Islet of Langerhans (tissue), 1 donor: ENCODE measurements around the gene PCNX2.
A peak's percentile ranks its signal among the peaks of the same experiment; 100 is the strongest.

ENCODE experiments used
- FAIRE-seq: peaks from one replicate; lab custom pipeline; 2011; peaks lifted over from hg19 to GRCh38; lab: Jason Lieb, UNC

Gene PCNX2

GRCh38 chr1:233315718-233316301, 20.3 kb upstream of the PCNX2 start:
- FAIRE-seq = no peak

DNA sequence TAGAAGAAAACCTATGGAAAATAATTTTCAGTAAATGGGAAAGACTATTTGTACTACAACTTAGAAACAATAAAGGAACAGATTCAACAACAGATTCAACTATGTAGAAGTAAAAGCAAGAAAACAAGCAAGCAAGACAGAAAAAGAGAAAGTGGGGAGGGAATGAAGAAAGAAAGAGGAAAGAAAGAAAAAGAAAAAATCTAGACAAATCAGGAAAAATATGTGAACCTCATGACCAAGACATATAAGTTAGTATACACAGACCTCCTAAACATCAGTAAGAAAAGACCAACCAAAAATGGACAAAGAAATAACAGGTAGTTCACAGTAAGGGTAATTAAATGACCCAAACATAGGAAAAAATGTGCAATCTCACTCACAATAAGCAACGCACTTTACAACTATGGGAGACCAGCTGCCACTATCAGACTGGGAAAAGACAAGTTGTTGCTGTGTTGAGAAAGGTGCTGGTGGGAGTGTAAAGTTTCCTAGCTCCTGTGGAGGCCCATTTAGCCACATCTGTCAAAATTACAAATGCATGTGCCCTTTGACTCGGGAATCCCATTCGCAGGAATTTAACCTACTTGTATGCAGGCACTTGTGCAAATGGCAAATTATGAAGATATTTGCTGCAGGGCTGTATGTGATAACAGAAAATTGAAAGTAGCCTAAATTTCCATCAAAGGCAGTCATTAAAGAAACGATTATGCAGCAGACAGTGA, 18.1 kb upstream of the PCNX2 start:
- FAIRE-seq = no peak

GRCh38 chr1:233304489-233305102, 9.1 kb upstream of the PCNX2 start:
- peak; percentile 99 for FAIRE-seq

DNA sequence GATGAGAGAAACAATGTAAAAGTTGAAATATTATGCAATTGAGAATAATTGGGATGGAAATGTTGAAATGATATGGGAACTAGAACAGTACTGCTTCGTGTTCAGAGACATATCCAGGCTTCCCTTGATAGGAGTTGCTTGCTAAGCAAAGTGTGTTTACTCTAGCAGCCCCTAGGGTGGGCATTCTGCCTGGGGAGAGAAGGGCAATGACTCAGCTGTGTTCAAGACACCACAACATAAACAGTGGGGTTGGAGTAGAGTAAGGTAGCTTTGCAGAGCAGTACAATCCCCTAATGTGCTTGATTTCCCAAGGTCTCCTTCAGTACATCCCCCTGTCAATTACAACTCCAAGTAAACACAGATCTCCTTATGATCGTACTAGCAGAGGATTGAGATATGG, 4.8 kb upstream of the PCNX2 start:
- no peak for FAIRE-seq

GRCh38 chr1:233299450-233299849, 3.9 kb upstream of the PCNX2 start:
- FAIRE-seq = no peak

- FAIRE-seq = no peak
Measured at GRCh38 chr1:233295975-233296322, 424 bp upstream of the PCNX2 start.

DNA sequence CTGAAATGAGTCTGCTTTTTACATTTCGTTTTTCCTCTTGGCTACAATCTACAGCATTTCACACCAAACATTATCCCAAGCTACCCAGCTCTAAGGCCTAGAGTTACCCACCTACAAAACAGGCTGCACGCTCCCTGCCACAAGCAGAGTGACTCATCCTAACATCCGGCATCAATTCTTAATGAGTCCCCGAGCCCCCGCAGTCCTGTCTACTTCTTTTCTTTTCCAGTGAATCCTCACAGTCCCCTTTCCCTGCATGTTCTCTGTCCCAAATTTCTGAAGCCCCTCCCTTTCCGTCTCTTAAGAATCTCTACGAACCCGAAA, 650 bp downstream of the PCNX2 start:
- no peak for FAIRE-seq

- FAIRE-seq = no peak
Measured at GRCh38 chr1:233293556-233294446, 1.7 kb downstream of the PCNX2 start.

- FAIRE-seq = no peak
Measured at GRCh38 chr1:233290396-233291034, 5.0 kb downstream of the PCNX2 start.

- no peak for FAIRE-seq
Measured at GRCh38 chr1:233289676-233290075, 5.8 kb downstream of the PCNX2 start.

DNA sequence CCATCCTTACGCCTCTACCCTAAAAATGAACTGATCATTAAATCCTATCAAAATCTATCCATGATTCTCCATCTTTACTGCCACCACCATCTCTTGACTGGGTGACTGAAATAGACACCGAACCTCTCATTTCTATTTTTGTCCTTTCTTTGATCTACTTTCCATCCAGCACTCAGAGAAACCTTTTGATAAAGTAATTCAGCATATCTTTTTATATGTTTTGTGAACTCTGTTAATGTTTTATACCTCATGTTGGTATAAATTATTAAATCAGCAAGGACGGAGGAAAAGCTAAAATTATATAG, 13.0 kb downstream of the PCNX2 start:
- FAIRE-seq = no peak

DNA sequence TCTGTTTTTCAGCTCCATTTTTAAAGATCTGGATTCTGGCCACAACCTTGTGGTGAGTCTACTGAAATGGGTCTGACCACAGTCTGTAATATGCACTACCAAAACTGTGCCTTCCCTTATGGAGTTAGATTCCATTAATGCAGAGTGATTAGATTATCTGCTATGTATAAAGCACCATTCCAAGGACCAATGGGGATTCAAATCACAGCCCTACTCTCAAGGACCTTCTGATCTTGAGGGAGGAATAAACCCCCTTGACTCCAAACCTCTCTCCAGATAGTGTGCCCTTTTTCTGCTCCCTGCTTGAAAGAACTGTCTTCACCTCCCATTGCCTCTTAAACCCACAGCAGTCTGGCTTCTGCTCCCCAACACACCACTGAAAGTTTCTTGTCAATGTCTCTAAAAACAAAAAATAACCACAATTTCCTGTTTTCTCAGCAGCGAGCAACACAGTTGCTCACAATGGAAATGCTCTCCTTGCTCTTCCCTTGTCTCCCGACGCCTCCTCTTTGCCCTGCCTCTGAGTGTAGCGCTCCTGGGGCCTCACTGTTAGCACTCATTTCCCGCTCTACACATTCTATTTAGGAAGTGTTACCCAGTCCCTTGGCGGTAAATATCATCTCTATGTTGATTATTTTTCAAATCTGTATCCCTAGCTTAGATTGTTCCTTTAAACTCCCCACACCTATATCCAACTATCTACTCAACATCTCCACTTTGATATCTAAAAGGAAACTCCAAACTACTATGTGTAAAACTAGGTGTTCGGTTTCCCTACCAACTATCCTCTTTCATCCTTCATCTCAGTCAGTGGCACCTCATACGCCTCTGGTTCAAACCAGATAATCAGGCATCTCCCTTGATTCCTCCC, 13.6 kb downstream of the PCNX2 start:
- no peak for FAIRE-seq

DNA sequence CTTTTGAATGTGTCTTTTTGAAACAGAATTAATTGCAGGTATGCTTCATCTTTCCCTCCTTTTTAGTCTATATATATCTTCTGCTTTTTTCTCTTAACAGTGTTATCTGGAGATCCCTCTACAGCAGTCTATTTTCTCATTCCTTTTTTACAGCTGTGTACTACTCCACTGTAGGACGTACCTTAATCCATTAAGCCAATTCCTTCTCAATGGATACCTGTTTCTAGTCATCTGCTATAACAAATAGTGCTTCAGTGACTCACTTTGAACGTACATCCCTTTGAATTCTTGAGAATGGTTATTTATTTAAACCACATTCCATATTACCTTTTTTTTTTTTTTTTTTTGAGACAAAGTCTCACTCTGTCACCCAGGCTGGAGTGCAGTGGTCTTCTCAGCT, 15.6 kb downstream of the PCNX2 start:
- FAIRE-seq = no peak

DNA sequence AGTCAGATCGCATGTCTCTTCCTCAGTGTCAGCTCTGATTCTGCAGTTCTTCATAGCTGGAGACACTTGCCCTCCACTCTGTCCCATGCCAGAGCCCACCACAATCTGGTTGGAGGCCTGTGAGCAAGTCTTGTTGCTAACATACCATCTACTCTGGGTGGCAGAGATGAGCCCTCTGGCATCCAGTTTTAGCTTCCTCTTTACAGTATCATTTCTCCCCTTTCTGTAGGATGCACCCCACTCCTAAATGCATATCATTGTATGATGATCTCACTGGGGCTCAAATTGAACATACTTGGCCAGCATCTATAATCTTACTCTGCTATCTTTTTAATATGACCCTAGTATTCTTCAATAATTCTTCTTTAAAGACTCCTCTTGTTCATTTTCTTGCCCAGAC, 16.9 kb downstream of the PCNX2 start:
- no peak for FAIRE-seq

GRCh38 chr1:233277637-233278606, 17.6 kb downstream of the PCNX2 start:
- FAIRE-seq = no peak

GRCh38 chr1:233269656-233270055, 25.9 kb downstream of the PCNX2 start:
- FAIRE-seq = no peak

- no peak for FAIRE-seq
Measured at GRCh38 chr1:233268389-233269022, 27.0 kb downstream of the PCNX2 start.

DNA sequence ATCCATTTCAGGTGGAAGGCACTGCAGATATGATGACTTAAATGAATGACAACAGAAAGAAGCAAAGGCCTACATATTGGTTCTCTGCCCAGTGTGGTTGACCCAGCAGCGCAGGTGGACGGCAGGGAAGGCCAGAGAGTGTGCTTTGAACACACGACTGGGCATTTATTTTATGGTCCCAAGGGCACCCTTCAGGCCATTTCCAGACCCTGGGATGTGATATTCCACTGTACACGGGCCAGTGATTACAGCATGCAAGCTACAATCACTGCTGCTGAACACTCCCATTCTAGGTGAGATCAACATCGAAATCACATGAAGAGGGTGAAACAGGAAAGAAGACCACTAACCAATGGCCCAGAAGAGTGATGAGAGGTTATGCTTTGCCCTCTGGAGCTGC, 33.8 kb downstream of the PCNX2 start:
- no peak for FAIRE-seq

DNA sequence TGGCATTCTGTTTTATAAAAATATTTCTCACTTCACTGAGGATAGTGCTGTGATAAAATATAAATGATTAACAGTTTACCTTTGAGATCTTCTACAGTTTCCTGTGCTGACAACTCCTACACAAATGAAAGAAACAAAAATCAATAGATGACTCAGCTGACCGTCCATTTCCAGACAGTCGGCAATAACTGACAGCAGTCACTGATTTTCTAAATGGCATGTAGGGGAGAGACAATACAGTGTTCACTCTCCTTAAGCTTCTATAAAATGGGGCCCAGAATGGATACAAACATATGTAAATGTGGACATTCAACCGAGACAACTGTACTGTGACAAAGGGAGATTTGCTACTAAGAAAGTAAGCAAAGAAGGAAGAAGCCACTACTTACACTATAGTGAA, 34.3 kb downstream of the PCNX2 start:
- FAIRE-seq = no peak

GRCh38 chr1:233257786-233258185, 37.7 kb downstream of the PCNX2 start:
- FAIRE-seq = no peak
